ENCODE results near the gene DHPS. TPM values are rescaled to one million over a fixed set of nuclear protein-coding genes. Genes with fewer than 3 reads are reported as not detected.

The DHPS gene
- total and polyA plus RNA-seq, 2 of the 13 experiments (the other 11 are each of a cell fraction or from before 2014, with no cell fraction given), result 43.3 to 84.3 TPM

DNA sequence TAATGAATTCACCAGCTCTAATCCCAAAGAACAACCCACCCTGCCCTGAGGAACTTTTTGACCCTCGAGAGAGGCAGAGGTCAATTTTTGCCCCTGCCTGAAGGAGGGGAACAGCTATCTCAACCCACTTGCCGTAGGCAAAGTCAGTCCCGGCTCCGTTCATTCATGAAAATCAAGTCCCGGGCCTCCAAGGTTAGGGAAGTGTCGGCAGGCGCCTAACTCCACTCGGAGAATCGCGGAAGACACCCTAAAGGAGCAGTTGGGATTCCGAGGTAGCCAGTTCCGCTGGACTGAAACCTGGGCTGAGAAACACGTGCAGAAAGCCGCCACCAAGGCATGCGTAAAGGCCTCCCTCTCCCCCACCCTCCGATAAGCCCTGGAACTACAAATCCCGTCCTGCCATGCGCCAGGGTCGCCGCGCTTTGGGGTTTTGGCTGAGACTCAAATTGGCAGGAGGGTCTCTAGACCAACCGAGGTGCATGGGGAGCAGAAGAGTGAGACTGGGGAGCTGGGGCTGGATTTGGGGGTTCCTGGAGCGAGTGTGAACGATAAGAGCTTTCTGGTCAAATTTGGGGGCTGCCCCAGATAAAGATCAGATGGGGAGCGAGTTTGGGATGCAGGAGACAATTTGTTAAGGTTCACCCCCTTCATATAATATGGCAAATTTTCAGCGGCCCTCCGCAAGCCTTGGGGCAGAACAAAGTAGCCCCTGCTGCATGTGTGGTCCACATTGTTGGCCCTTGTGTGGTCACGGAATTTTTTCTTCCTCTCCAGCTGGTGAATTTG lies 42.2 kb upstream of the DHPS start, which contains the start of gene TNPO2 (continued):
- TF ChIP-seq, protein P1, sequence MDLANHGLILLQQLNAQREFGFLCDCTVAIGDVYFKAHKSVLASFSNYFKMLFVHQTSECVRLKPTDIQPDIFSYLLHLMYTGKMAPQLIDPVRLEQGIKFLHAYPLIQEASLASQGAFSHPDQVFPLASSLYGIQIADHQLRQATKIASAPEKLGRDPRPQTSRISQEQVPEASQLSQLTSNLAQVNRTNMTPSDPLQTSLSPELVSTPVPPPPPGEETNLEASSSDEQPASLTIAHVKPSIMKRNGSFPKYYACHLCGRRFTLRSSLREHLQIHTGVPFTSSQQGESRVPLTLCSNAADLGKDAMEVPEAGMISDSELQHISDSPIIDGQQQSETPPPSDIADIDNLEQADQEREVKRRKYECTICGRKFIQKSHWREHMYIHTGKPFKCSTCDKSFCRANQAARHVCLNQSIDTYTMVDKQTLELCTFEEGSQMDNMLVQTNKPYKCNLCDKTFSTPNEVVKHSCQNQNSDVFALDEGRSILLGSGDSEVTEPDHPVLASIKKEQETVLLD (CRISPR knock-in tag; IDR thresholded peaks at IDR 0.05; ENCODE audit: low read depth), result 0 out of 2 replicates have a peak, but pooled peaks have one; percentile 38
- TF ChIP-seq SUZ12 (IDR thresholded peaks at IDR 0.05; ENCODE audit: low read depth, low read length) (peak; percentile 64), ZNF773 (CRISPR knock-in tag; IDR thresholded peaks at IDR 0.05; ENCODE audit: borderline replicate concordance) (no peak), ZNF772 (CRISPR knock-in tag; IDR thresholded peaks at IDR 0.05) (0 out of 2 replicates have a peak, but pooled peaks have one; percentile 31), TP53 (CRISPR knock-in tag; conservative IDR thresholded peaks at IDR 0.05) (0 out of 2 replicates have a peak, but pooled peaks have one; percentile 36), CENPX (CRISPR knock-in tag; IDR thresholded peaks at IDR 0.05) (no peak), TAF1 (CRISPR knock-in tag; IDR thresholded peaks at IDR 0.05) (peak; percentile 61), SMARCE1 (IDR thresholded peaks at IDR 0.05; ENCODE audit: borderline replicate concordance) (no peak), LCORL (IDR thresholded peaks at IDR 0.05) (no peak; the same call in 1 of the 2 replicates), LCORL (CRISPR knock-in tag; IDR thresholded peaks at IDR 0.05) (peak; percentile 47; the same call in 1 of the 2 replicates), ARHGAP35 (CRISPR knock-in tag; IDR thresholded peaks at IDR 0.05; ENCODE audit: borderline replicate concordance) (peak; percentile 64; the same call in 1 of the 2 replicates), ATF1 (CRISPR knock-in tag; IDR thresholded peaks at IDR 0.05) (no peak), TAF15 (IDR thresholded peaks at IDR 0.05; ENCODE audit: low read depth, low read length, poor library complexity, severe bottlenecking) (no peak), HOXA3 (CRISPR knock-in tag; IDR thresholded peaks at IDR 0.05) (peak; percentile 70; the same call in 1 of the 2 replicates), NRL (CRISPR knock-in tag; IDR thresholded peaks at IDR 0.05; ENCODE audit: borderline replicate concordance) (0 out of 2 replicates have a peak, but pooled peaks have one; percentile 65), ZFP36 (IDR thresholded peaks at IDR 0.05; ENCODE audit: borderline replicate concordance, low read depth, low read length, partially characterized antibody) (no peak), REXO4 (CRISPR knock-in tag; IDR thresholded peaks at IDR 0.05; ENCODE audit: borderline replicate concordance) (0 out of 2 replicates have a peak, but pooled peaks have one; percentile 56), HIVEP1 (CRISPR knock-in tag; IDR thresholded peaks at IDR 0.05) (0 out of 2 replicates have a peak, but pooled peaks have one; percentile 75), YEATS2 (CRISPR knock-in tag; IDR thresholded peaks at IDR 0.05; ENCODE audit: borderline replicate concordance) (peak; percentile 59; the same call in 1 of the 2 replicates), AGO1 (IDR thresholded peaks at IDR 0.05; ENCODE audit: low read depth, low read length, poor library complexity, severe bottlenecking) (no peak), BHLHE40 (IDR thresholded peaks at IDR 0.05; ENCODE audit: low read length) (peak; percentile 81), ZNF333 (CRISPR knock-in tag; IDR thresholded peaks at IDR 0.05; ENCODE audit: borderline replicate concordance) (no peak)
- TF ChIP-seq, protein P2, sequence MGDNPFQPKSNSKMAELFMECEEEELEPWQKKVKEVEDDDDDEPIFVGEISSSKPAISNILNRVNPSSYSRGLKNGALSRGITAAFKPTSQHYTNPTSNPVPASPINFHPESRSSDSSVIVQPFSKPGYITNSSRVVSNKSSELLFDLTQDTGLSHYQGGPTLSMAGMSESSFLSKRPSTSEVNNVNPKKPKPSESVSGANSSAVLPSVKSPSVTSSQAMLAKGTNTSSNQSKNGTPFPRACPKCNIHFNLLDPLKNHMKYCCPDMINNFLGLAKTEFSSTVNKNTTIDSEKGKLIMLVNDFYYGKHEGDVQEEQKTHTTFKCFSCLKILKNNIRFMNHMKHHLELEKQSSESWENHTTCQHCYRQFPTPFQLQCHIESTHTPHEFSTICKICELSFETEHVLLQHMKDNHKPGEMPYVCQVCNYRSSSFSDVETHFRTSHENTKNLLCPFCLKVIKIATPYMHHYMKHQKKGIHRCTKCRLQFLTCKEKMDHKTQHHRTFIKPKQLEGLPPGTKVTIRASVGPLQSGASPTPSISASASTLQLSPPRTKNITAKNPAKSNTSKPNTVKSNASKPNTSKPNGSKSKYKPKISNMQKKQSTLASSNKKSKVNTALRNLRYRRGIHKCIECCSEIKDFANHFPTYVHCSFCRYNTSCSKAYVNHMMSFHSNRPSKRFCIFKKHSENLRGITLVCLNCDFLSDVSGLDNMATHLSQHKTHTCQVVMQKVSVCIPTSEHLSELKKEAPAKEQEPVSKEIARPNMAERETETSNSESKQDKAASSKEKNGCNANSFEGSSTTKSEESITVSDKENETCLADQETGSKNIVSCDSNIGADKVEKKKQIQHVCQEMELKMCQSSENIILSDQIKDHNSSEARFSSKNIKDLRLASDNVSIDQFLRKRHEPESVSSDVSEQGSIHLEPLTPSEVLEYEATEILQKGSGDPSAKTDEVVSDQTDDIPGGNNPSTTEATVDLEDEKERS (CRISPR knock-in tag; IDR thresholded peaks at IDR 0.05), result no peak
- TF ChIP-seq, protein P3, sequence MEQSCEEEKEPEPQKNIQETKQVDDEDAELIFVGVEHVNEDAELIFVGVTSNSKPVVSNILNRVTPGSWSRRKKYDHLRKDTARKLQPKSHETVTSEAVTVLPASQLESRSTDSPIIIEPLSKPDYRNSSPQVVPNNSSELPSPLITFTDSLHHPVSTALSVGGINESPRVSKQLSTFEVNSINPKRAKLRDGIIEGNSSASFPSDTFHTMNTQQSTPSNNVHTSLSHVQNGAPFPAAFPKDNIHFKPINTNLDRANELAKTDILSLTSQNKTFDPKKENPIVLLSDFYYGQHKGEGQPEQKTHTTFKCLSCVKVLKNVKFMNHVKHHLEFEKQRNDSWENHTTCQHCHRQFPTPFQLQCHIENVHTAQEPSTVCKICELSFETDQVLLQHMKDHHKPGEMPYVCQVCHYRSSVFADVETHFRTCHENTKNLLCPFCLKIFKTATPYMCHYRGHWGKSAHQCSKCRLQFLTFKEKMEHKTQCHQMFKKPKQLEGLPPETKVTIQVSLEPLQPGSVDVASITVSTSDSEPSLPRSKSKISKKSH (CRISPR knock-in tag; IDR thresholded peaks at IDR 0.05; ENCODE audit: borderline replicate concordance), result peak; percentile 67; the same call in 1 of the 2 replicates
